GM21381 (cell line): ENCODE measurements around the gene ANKRD13B.
"Not testable (repeated sequence)": the region's sequence is repeated elsewhere in the genome, so short reads cannot be mapped to it uniquely, and the experiment has no call there.

Experiments
- ATAC-seq: cut with Tn5 transposase; IDR thresholded peaks from one replicate; pipeline ENCODE4 v1.9.1; 2021; ENCODE audit warnings: mild to moderate bottlenecking, moderate library complexity; ENCODE audit not compliant: unreplicated experiment

Gene ANKRD13B

GRCh38 chr17:29640981-29641642 lies 48.2 kb downstream of the ANKRD13B start:
- no peak for ATAC-seq

DNA sequence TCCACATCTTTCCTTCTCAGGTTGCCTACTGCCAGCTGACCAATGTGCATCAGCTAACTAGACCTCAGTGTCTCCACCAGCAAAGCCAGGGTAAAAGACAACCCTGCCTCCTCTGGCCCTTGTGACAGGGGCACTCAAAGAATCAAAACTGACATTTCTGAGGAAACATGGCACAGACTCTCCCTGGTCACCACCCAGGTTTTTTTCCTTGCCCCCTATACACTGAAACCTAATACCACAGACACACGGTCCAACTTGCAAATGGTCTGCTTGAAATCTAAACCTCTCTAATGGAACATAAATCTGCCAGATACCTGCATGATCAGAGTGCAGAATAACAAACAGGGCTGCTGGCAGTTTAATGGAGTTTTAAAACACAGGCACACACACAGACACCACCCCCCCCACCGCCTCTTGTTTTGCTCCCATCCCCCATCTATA lies 49.3 kb downstream of the ANKRD13B start:
- ATAC-seq = no peak

GRCh38 chr17:29643817-29644160 lies 50.9 kb downstream of the ANKRD13B start:
- no peak for ATAC-seq

DNA sequence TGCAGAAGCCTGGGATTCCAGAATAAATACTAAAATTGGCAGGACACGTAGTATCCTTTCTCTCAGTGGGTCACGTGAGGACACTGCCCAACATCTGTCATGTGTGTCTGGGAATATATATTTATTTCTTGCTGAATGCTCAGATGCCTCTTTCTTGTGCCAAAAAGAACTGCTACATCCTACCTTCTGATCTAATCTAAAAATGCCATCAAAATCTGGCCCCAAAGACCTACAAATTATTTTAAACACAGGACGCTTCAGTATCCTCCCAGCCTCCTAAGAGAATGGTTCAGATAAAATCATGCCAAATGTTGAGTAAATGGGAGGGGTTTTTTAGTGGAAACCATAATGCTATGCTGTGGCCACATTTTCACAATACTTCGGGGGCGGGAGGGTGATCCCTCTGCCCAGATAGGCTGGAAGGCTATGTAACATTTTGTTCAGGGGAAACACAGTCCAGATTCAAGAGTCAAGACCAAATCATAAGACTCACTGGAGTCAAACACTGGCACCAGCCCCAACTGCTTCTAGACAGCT lies 52.7 kb downstream of the ANKRD13B start:
- no peak for ATAC-seq

DNA sequence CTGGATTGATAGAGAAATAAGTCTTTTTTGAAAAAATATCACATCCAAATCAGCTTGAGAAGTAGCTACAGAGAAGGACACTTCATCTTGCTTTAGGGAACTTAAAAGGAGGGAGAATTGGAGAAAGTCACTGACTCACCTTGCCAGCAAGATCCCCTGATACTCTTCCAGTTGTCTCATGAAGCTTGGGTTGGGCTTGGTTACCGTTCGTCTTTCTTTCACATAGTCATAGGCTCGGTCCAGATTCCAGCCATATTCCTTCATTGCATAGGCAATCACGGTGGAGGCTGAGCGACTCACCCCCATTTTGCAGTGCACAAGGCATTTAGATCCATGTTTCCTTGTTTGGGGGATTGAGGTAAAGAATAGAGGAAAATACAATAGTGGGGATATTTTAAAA lies 55.1 kb downstream of the ANKRD13B start:
- no peak for ATAC-seq

DNA sequence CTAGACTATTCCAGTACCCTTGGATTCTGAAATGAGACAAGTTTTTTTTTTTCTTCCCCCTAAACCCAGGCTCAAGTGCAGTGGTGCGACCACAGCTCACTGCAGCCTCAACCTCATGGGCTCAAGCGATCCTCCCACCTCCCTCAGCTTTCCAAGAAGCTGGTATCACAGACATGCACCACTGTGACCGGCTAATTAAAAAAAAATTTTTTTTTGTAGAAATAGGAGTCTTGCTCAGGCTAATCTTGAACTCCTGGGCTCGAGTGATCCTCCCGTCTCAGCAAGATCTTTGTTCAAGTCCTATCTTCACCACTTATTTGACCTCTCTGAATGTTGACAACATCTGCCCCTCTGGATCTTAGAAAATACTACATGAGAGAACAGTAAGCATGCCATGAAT lies 56.4 kb downstream of the ANKRD13B start:
- ATAC-seq = no peak

DNA sequence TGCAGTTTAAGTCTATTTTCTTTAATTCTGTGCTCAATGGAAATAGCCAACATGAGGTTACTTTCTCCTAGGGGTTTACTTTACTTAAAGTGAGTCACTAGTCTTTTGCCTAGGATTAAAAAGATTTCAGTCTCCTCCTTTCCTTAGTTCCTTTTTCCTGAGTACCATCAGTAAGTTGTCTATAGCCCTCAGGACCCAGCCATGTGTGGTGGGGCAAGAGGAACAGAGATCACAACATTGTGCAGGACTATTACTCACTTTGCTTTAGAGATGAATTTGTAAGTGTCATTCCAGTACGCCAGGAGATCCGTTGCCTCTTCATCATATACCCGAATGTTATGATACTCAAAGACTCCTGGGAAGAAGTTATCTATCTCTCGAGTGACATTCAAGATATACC lies 57.5 kb downstream of the ANKRD13B start:
- no peak for ATAC-seq

DNA sequence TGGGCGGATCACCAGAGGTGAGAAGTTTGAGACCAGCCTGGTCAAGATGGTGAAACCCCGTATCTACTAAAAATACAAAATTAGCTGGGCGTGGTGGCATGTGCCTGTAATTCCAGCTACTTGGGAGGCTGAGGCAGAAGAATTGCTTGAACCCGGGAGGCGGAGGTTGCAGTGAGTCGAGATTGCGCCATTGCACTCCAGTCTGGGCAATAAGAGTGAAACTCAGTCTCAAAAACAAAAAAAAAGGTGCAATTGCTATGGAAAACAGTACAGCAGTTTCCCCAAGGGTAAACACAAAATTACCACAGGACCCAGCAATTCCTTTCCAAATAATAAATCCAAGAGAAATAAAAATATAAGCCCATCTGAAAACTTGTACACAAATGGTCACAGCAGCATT lies 59.0 kb downstream of the ANKRD13B start:
- not testable (repeated sequence) for ATAC-seq

- no peak for ATAC-seq
Measured at GRCh38 chr17:29652976-29653375, 60.0 kb downstream of the ANKRD13B start.

DNA sequence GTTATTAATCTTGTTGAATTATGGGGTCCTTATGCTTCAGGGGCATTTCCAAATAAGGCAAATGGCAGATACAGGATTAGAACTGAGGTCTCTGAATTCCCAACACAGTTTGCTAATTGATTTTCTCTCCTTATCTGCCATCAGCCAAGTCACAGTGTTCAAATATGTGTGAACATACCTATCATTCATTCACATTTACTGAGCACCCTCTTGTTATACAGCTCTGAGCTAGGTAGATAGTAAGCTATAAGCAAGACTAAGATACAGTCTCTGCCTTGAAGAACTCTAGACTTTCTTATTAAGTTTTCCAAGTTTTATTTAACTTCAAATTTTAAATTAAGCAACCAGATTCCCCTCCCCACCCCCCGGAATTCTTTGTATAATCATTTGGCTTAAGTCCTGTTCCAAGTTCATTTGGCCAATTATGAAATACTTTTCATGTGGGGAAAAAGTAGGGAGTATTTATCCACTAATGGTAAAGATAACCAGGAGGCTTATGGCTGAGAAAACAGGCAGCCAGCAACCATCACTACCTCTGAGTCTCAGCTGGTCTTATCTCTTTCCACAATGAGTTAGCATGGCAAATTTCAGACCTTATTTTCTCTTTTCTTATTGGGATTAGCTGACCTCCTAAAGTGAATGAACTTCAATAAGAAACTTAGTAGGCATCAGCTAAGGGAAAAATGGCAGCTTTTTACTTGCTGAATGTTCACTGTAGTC lies 61.2 kb downstream of the ANKRD13B start:
- no peak for ATAC-seq

- no peak for ATAC-seq
Measured at GRCh38 chr17:29655323-29655722, 62.4 kb downstream of the ANKRD13B start.

DNA sequence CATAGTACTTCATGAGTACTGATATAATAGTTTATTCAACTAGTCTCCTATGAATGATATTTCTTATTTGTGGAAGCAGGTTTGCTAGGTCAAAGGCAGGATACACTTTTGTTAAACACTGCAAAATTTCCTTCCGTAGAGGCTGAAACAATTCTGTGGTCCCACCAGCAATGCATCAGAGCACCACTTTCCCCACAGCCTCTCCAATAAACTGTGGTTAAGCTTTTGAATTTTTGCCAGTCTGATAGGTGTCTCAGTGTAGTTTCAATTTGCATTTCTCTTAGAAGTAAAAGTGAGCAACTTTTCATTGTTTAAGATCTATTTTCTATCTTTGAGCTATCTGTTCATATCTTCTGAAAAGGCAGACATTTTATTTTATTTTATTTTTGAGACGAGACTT lies 66.2 kb downstream of the ANKRD13B start:
- ATAC-seq = no peak

DNA sequence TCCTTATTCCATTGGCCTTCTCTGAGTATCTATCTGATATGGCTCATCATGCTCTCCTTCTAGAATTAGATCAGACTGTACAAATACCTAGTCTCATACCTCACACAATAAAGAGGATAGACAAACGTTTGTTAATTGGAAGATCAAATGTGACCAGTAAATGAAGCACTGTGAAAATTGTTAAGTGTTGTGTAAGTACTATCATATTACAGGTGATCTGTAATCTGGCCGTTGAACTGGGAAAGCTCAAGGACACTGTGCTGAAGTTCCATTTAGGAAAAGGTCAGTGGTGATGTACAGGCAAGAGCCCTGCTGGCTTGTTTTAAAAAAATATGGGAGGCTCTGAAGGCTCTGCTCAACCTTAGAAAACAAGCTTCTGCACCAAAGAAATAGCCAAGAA lies 68.3 kb downstream of the ANKRD13B start:
- ATAC-seq = no peak

GRCh38 chr17:29663155-29663554 lies 70.2 kb downstream of the ANKRD13B start:
- no peak for ATAC-seq
